HUES48 (cell line): ENCODE measurements around the gene FLNA.
"Not testable (repeated sequence)": the region's sequence is repeated elsewhere in the genome, so short reads cannot be mapped to it uniquely, and the experiment has no call there.

Experiments used
- H3K27ac ChIP-seq: one replicate; pipeline ENCODE4 v1.7.0; 2013; ENCODE audit warnings: low read depth, low read length, inconsistent platforms
- H3K27me3 ChIP-seq: 2 replicates; pipeline ENCODE4 v1.6.1; 2013; ENCODE audit warnings: mild to moderate bottlenecking, low read length; ENCODE audit not compliant: control insufficient read depth, insufficient read depth
- H3K36me3 ChIP-seq: 2 replicates; pipeline ENCODE4 v1.6.1; 2013; ENCODE audit warnings: low read length; ENCODE audit not compliant: control insufficient read depth, insufficient read depth
- H3K4me1 ChIP-seq: 2 replicates; pipeline ENCODE4 v1.6.1; 2013; ENCODE audit warnings: mild to moderate bottlenecking, low read length; ENCODE audit not compliant: control insufficient read depth, insufficient read depth
- H3K4me3 ChIP-seq: 2 replicates; pipeline ENCODE4 v1.5.1; 2013; ENCODE audit warnings: mild to moderate bottlenecking, low read depth, low read length
- H3K9ac ChIP-seq: 2 replicates; pipeline ENCODE4 v1.6.1; 2013; ENCODE audit warnings: mild to moderate bottlenecking, low read depth, low read length, moderate library complexity
- H3K9me3 ChIP-seq: 2 replicates; pipeline ENCODE4 v1.6.1; 2013; ENCODE audit warnings: low read length; ENCODE audit not compliant: control insufficient read depth, insufficient read depth

FLNA gene

GRCh38 chrX:154398668-154399526, 24.5 kb upstream of the FLNA start:
- Histone ChIP-seq H3K4me3 (peak overlapping the region; percentile 79), H3K9me3 (peaks cover 16% of the 10 kb centered on the region), H3K27ac (peak overlapping the region; percentile 96), H3K4me1 (no peaks in the 10 kb centered on the region), H3K36me3 (peaks cover 20% of the 10 kb centered on the region), H3K27me3 (no peaks in the 10 kb centered on the region), H3K9ac (peak overlapping the region; percentile 96)

- peaks cover 13% of the 10 kb centered on the region for H3K9me3 ChIP-seq
- H3K4me1 ChIP-seq: no peaks in the 10 kb centered on the region
- peak within 1 kb of the TSS; percentile 79 for H3K4me3 ChIP-seq
- peak within 1 kb of the TSS; percentile 96 for H3K27ac ChIP-seq
- H3K27me3 ChIP-seq: no peaks in the 10 kb centered on the region
- peaks cover 20% of the 10 kb centered on the region for H3K36me3 ChIP-seq
- peak within 1 kb of the TSS; percentile 96 for H3K9ac ChIP-seq
Observed at GRCh38 chrX:154397888-154398667, 23.6 kb upstream of the FLNA start, which contains the start of gene RPL10. Gene RPL10 (plus strand): TSS chrX:154398377. CDS start chrX:154398520, 143 bp downstream.

GRCh38 chrX:154396973-154397887, 22.8 kb upstream of the FLNA start:
- Histone ChIP-seq H3K9ac (peak overlapping the region; percentile 94), H3K36me3 (peaks cover 20% of the 10 kb centered on the region), H3K4me3 (peak overlapping the region; percentile 79), H3K4me1 (no peaks in the 10 kb centered on the region), H3K9me3 (peaks cover 12% of the 10 kb centered on the region; the same call in 1 of the 2 replicates), H3K27me3 (no peaks in the 10 kb centered on the region), H3K27ac (peak overlapping the region; percentile 96)

GRCh38 chrX:154396363-154396762, 21.9 kb upstream of the FLNA start:
- not testable (repeated sequence) for H3K27ac ChIP-seq, H3K9ac ChIP-seq, H3K27me3 ChIP-seq, H3K4me1 ChIP-seq, H3K4me3 ChIP-seq
- Histone ChIP-seq H3K36me3 (peaks cover 20% of the 10 kb centered on the region), H3K9me3 (peaks cover 12% of the 10 kb centered on the region; the same call in 1 of the 2 replicates)

GRCh38 chrX:154389812-154390747, 15.6 kb upstream of the FLNA start:
- not testable (repeated sequence) for H3K36me3 ChIP-seq, H3K27me3 ChIP-seq, H3K4me3 ChIP-seq, H3K4me1 ChIP-seq, H3K9me3 ChIP-seq, H3K27ac ChIP-seq, H3K9ac ChIP-seq

GRCh38 chrX:154388649-154389048, 14.2 kb upstream of the FLNA start:
- not testable (repeated sequence) for H3K27ac ChIP-seq, H3K9ac ChIP-seq, H3K9me3 ChIP-seq, H3K4me1 ChIP-seq, H3K27me3 ChIP-seq, H3K36me3 ChIP-seq, H3K4me3 ChIP-seq

GRCh38 chrX:154388094-154388493, 13.7 kb upstream of the FLNA start:
- not testable (repeated sequence) for H3K4me1 ChIP-seq, H3K4me3 ChIP-seq, H3K27ac ChIP-seq, H3K9me3 ChIP-seq, H3K27me3 ChIP-seq, H3K36me3 ChIP-seq, H3K9ac ChIP-seq

GRCh38 chrX:154384284-154384892, 10.0 kb upstream of the FLNA start:
- peaks cover 10% of the 10 kb centered on the region; the same call in 1 of the 2 replicates for H3K36me3 ChIP-seq
- peaks cover 11% of the 10 kb centered on the region for H3K4me1 ChIP-seq
- H3K27me3 ChIP-seq: no peaks in the 10 kb centered on the region
- no peak overlapping the region for H3K9ac ChIP-seq
- peaks cover 17% of the 10 kb centered on the region; the same call in 1 of the 2 replicates for H3K9me3 ChIP-seq
- H3K27ac ChIP-seq: no peak overlapping the region
- no peak overlapping the region for H3K4me3 ChIP-seq

- Histone ChIP-seq H3K9me3 (peaks cover 17% of the 10 kb centered on the region; the same call in 1 of the 2 replicates), H3K4me3 (no peak overlapping the region), H3K27me3 (no peaks in the 10 kb centered on the region), H3K27ac (no peak overlapping the region), H3K9ac (no peak overlapping the region), H3K4me1 (peaks cover 11% of the 10 kb centered on the region), H3K36me3 (peaks cover 10% of the 10 kb centered on the region; the same call in 1 of the 2 replicates)
Observed at GRCh38 chrX:154383359-154384283, 9.2 kb upstream of the FLNA start.
